DND-41 (cell line): ENCODE data around the gene CENPX.

Source experiments
- ATAC-seq: fragments of 200-7000 bp; cut with Tn5 transposase; 3 replicates; pipeline ENCODE4 v1.9.1; 2021; ENCODE audit warnings: low read depth; ENCODE audit not compliant: insufficient read depth
- DNase-seq: peaks from one replicate; pipeline ENCODE4 v3.0.0-alpha.2; 2020
- H2AFZ ChIP-seq: 2 replicates; pipeline ENCODE4 v1.6.0; 2012; ENCODE audit warnings: low read depth, low read length
- H3K27ac ChIP-seq: 2 replicates; pipeline ENCODE4 v1.5.1; 2012; ENCODE audit warnings: low read length, inconsistent platforms
- H3K27me3 ChIP-seq: fragments of 200-600 bp; sonication (generic); 2 replicates; pipeline ENCODE4 v1.6.0; 2012; ENCODE audit warnings: low read length, mild to moderate bottlenecking, inconsistent platforms; ENCODE audit not compliant: insufficient read depth, poor library complexity
- H3K36me3 ChIP-seq: 2 replicates; pipeline ENCODE4 v1.5.1; 2012; ENCODE audit warnings: low read length, inconsistent platforms; ENCODE audit not compliant: insufficient read depth
- H3K4me1 ChIP-seq: 2 replicates; pipeline ENCODE4 v1.5.1; 2012; ENCODE audit warnings: mild to moderate bottlenecking, low read length; ENCODE audit not compliant: insufficient read depth
- H3K4me2 ChIP-seq: 2 replicates; pipeline ENCODE4 v1.6.0; 2012; ENCODE audit warnings: mild to moderate bottlenecking, moderate library complexity, low read length, inconsistent platforms; ENCODE audit not compliant: insufficient read depth
- H3K4me3 ChIP-seq, 2 experiments: fragments of 200-600 bp in 1 of 2; shearing (Covaris generic) in 1 of 2; 2 replicates each; pipeline ENCODE4 v1.5.1; 2012 to 2016; ENCODE audit warnings: inconsistent platforms in 2 of 2, low read length in 2 of 2, mild to moderate bottlenecking in 2 of 2, low read depth in 1 of 2, moderate library complexity in 1 of 2
- H3K79me2 ChIP-seq: 2 replicates; pipeline ENCODE4 v1.6.0; 2012; ENCODE audit warnings: low read length, inconsistent platforms; ENCODE audit not compliant: insufficient read depth
- H3K9ac ChIP-seq: 2 replicates; pipeline ENCODE4 v1.6.0; 2012; ENCODE audit warnings: low read depth, mild to moderate bottlenecking, inconsistent platforms, low read length, moderate library complexity
- H3K9me3 ChIP-seq: 2 replicates; pipeline ENCODE4 v1.5.1; 2012; ENCODE audit warnings: low read length, moderate library complexity, mild to moderate bottlenecking, inconsistent platforms; ENCODE audit not compliant: insufficient read depth, severe bottlenecking
- H4K20me1 ChIP-seq: 2 replicates; pipeline ENCODE4 v1.6.0; 2012; ENCODE audit warnings: low read length; ENCODE audit not compliant: insufficient read depth
- EZH2 ChIP-seq: IDR thresholded peaks from 3 replicates; pipeline ENCODE4 v1.6.1; 2012; ENCODE audit warnings: borderline replicate concordance, low read depth, mild to moderate bottlenecking, moderate library complexity, low read length, inconsistent platforms; ENCODE audit not compliant: severe bottlenecking
- TF ChIP-seq, protein P1 (sequence below): IDR thresholded peaks from 2 replicates; pipeline ENCODE4 v1.5.1; 2012; ENCODE audit warnings: borderline replicate concordance, low read length, moderate library complexity, mild to moderate bottlenecking; ENCODE audit not compliant: poor library complexity, severe bottlenecking; ENCODE audit errors: extremely low read depth

CENPX gene

DNA sequence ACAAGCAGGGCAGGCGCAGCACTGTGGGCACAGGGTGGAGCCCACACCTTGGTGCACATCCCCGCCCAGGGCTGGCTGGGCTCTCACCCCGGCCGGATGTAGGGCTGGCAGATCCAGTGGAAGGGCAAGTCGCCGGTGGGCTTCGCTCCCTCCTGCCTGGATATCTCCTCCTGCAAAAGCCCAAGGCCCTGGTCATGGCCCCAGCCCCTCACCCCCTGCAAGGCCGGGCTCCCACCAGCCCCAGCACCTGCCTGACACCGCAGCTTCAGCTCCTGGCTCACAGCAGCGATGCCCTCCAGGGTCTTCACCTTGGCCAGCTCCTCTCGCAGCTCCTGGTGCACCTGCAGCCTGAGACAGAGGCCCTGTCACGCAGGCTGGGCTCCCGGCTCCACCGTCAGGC, 37.9 kb upstream of the CENPX start:
- no peak overlapping the region for H3K9ac ChIP-seq
- peaks cover 92% of the 10 kb centered on the region for H3K36me3 ChIP-seq
- ATAC-seq (no peak), DNase-seq (peak; percentile 6)
- H3K9me3 ChIP-seq, result no peaks in the 10 kb centered on the region
- H3K79me2 ChIP-seq, result peaks cover 25% of the 10 kb centered on the region
- peaks cover 31% of the 10 kb centered on the region for H3K4me1 ChIP-seq
- H3K27me3 ChIP-seq, result no peaks in the 10 kb centered on the region
- H3K27ac ChIP-seq, result no peak overlapping the region
- no peak overlapping the region for H3K4me3 ChIP-seq
- peaks cover 72% of the 10 kb centered on the region for H4K20me1 ChIP-seq
- H2AFZ ChIP-seq, result no peak overlapping the region
- no peak for TF ChIP-seq EZH2
- TF ChIP-seq, protein P1, sequence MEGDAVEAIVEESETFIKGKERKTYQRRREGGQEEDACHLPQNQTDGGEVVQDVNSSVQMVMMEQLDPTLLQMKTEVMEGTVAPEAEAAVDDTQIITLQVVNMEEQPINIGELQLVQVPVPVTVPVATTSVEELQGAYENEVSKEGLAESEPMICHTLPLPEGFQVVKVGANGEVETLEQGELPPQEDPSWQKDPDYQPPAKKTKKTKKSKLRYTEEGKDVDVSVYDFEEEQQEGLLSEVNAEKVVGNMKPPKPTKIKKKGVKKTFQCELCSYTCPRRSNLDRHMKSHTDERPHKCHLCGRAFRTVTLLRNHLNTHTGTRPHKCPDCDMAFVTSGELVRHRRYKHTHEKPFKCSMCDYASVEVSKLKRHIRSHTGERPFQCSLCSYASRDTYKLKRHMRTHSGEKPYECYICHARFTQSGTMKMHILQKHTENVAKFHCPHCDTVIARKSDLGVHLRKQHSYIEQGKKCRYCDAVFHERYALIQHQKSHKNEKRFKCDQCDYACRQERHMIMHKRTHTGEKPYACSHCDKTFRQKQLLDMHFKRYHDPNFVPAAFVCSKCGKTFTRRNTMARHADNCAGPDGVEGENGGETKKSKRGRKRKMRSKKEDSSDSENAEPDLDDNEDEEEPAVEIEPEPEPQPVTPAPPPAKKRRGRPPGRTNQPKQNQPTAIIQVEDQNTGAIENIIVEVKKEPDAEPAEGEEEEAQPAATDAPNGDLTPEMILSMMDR, result no peak
- H3K4me2 ChIP-seq, result no peak overlapping the region

DNA sequence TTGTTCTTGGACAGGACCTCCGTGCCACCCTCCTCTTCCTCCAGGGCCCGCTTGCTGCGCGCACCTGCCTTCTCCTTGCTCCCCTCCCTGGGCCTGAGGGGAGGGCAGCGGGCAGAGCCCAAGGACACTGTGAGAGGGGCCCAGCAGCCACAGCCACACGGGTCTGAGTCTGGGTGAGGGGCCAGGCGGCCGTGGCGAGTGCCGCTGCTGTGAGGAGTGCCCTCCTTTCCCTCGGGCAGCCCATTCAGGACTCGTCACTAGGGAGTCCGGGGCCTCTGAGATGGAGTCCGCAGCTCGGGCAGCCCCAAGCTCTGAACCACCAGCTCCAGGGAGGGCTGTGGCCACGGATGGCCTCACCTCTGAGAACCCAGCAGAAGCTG, 37.3 kb upstream of the CENPX start:
- TF ChIP-seq, protein P1, result no peak
- TF ChIP-seq EZH2, result no peak
- Histone ChIP-seq H2AFZ (no peak overlapping the region), H3K4me2 (no peak overlapping the region), H3K36me3 (peaks cover 96% of the 10 kb centered on the region), H3K4me3 (no peak overlapping the region), H3K9ac (no peak overlapping the region), H3K4me1 (peaks cover 33% of the 10 kb centered on the region), H3K9me3 (no peaks in the 10 kb centered on the region), H3K27me3 (no peaks in the 10 kb centered on the region), H3K79me2 (peaks cover 23% of the 10 kb centered on the region), H4K20me1 (peaks cover 76% of the 10 kb centered on the region), H3K27ac (no peak overlapping the region)
- DNase-seq (peak; percentile 5), ATAC-seq (no peak)

DNA sequence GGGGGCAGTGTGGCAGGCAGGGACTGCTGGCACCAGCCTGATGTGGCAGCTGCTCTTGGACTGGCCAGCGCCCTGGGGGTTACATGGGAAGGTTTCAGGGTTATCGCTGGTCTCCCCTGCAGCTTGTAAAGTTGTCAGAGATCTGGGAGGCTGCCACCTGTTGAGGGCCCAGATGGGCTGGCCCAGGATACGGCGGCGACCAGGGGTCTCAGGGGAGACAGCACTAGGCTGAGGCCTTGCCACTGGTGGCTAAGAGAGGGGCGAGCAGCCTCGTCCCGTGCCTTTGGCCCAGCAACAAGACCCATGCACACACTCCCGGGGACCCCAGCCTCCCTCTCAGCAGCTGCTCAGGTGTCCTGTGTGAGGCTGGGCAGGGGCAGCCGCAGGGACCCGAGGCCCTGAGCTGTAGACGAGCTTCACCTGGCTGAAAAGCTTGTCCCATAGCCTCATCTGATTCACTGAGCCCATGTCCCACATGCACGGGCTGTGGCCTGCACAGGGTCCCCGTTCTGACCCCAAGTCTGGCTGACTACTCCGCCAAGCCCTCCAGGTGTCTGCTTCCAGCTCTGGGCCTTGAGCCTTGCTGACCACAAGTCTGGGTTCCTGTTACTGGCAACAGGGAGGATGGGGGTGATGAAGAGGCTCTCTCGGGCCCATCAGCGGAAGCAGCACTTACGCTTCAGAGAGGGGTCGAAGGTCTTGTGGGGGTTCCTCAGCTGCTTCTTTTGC, 36.8 kb upstream of the CENPX start:
- DNase-seq, result peak; percentile 8
- Histone ChIP-seq H3K4me2 (no peak overlapping the region), H2AFZ (no peak overlapping the region), H3K27me3 (no peaks in the 10 kb centered on the region), H4K20me1 (peaks cover 71% of the 10 kb centered on the region), H3K4me3 (no peak overlapping the region), H3K4me1 (peaks cover 32% of the 10 kb centered on the region), H3K9me3 (no peaks in the 10 kb centered on the region), H3K27ac (no peak overlapping the region), H3K36me3 (peaks cover 98% of the 10 kb centered on the region), H3K9ac (no peak overlapping the region), H3K79me2 (peaks cover 21% of the 10 kb centered on the region)
- TF ChIP-seq EZH2, result no peak
- TF ChIP-seq, protein P1, result no peak
- ATAC-seq, result no peak

GRCh38 chr17:82058855-82059249, 36.2 kb upstream of the CENPX start:
- no peak overlapping the region for H2AFZ ChIP-seq
- peaks cover 19% of the 10 kb centered on the region for H3K79me2 ChIP-seq
- no peaks in the 10 kb centered on the region for H3K27me3 ChIP-seq
- DNase-seq, result no peak
- ATAC-seq, result no peak
- TF ChIP-seq, protein P1, result no peak
- TF ChIP-seq EZH2, result no peak
- no peak overlapping the region for H3K4me2 ChIP-seq
- H3K36me3 ChIP-seq, result peaks cover 98% of the 10 kb centered on the region
- no peaks in the 10 kb centered on the region for H3K9me3 ChIP-seq
- no peak overlapping the region for H3K9ac ChIP-seq
- H3K4me1 ChIP-seq, result peaks cover 32% of the 10 kb centered on the region
- H3K27ac ChIP-seq, result no peak overlapping the region
- peaks cover 68% of the 10 kb centered on the region for H4K20me1 ChIP-seq
- no peak overlapping the region for H3K4me3 ChIP-seq
